Sigmoid colon (tissue), 7 donors: ENCODE measurements around the gene SLC9B1. TPM values are rescaled to one million over a fixed set of nuclear protein-coding genes. Genes with fewer than 3 reads are reported as not detected.
A peak's percentile ranks its signal among the peaks of the same experiment; 100 is the strongest.

Experiments
- DNase-seq: peaks from one replicate; pipeline ENCODE4 v3.0.0-alpha.2; 2019
- H3K27ac ChIP-seq, 4 donors: fragments of 200-600 bp; sonication (generic); one replicate each; pipeline ENCODE4 v1.5.1; 2016 to 2019; ENCODE audit warnings: mild to moderate bottlenecking in 1 of 4
- H3K27me3 ChIP-seq, 3 donors: fragments of 200-600 bp; sonication (generic); one replicate each; pipeline ENCODE4 v1.5.1; 2019; ENCODE audit warnings: mild to moderate bottlenecking in 1 of 3
- H3K36me3 ChIP-seq, 4 donors: fragments of 200-600 bp; sonication (generic); one replicate each; pipeline ENCODE4 v1.5.1; 2016 to 2019
- H3K4me1 ChIP-seq, 4 donors: fragments of 200-600 bp; sonication (generic); one replicate each; pipeline ENCODE4 v1.5.1; 2017 to 2019
- H3K4me3 ChIP-seq, 4 donors: fragments of 200-600 bp; sonication (generic); one replicate each; pipeline ENCODE4 v1.5.1; 2017 to 2019; ENCODE audit warnings: mild to moderate bottlenecking in 2 of 4, moderate library complexity in 1 of 4
- H3K9me3 ChIP-seq, 4 donors: fragments of 200-600 bp in 3 of 4; sonication (generic) in 3 of 4; one replicate each; pipeline versions ENCODE4 v1.5.1 to v1.6.1; 2013 to 2019
- EP300 ChIP-seq, 4 donors: sonication (generic); formaldehyde crosslinking; IDR thresholded peaks; one replicate each; pipeline ENCODE4 v1.6.1; 2017; ENCODE audit warnings: antibody characterized with exemption in 4 of 4
- POLR2A ChIP-seq, 2 donors: fragments of 450-650 bp; IDR thresholded peaks; one replicate each; pipeline ENCODE4 v1.6.1; 2016; ENCODE audit warnings: antibody characterized with exemption in 2 of 2, mild to moderate bottlenecking in 2 of 2, moderate library complexity in 2 of 2
- POLR2AphosphoS5 ChIP-seq, 4 donors: sonication (generic); formaldehyde crosslinking; IDR thresholded peaks; one replicate each; pipeline ENCODE4 v1.6.1; 2017; ENCODE audit warnings: antibody characterized with exemption in 4 of 4
- WGBS, 2 donors: extraction: QIAGEN DNeasy Blood & Tissue Kit; methylation state at CpG; one replicate each; pipeline ENCODE4 v1.1.7; 2013; 5-methylcytosine and 5-hydroxymethylcytosine counted together
- intact Hi-C: fragments of 100-400 bp; cut with DNase I; formaldehyde crosslinking; loops from one replicate; pipeline ENCODE4 v1.15.1; 2023
- polyA plus RNA-seq, 3 donors: library from polyadenylated mRNA; stranded (reverse); fragments of 200-250 nt; gene quantifications; one replicate each; pipeline ENCODE4 v1.2.3, GENCODE V29; 2013
- total RNA-seq, 4 donors: library from RNA; depleted of rRNA; stranded (reverse); fragments of >200 nt; gene quantifications; one replicate each; pipeline ENCODE4 v1.1.0, GENCODE V29; 2016
- TF ChIP-seq, protein P1 (sequence below), 4 experiments: fragments of 450-650 bp in 3 of 4; fragments of 200-600 bp in 1 of 4; IDR thresholded peaks; one replicate each; pipeline ENCODE4 v1.5.1; 2016 to 2019; ENCODE audit warnings: antibody characterized with exemption in 4 of 4, mild to moderate bottlenecking in 3 of 4, moderate library complexity in 2 of 4
- donor health status: healthy with polysubstance abuse.
- donor health status: Bipolar disorder and iron deficiency.
- donor health status: healthy.

The SLC9B1 gene
- total and polyA plus RNA-seq, 7 donors: 0.50 to 3.9 (median 1.0) TPM; not detected in 3

DNA sequence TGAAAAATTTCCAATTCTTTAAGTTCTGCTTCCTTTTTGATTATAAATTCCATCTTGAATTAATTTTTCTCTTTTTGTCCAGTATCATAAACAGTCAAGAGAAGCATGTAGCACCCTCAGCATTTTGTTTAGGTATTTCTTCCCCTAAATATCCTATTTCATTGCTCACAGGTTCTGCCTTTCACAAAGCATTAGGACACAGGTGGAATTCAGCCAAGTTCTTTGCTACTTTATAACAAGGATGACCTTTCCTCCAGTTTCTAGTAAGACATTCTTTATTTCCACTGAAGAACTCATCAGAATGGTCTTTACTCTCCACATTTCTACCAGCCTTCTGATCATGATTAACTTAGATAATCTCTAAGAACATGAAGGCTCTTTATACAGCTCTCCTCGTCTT is 7.4 kb downstream of the SLC9B1 start:
- no peak for DNase-seq
- Histone ChIP-seq H3K27me3 (no peaks in the 10 kb centered on the region), H3K4me1 (peaks cover 0 to 24% (median 19%) of the 10 kb centered on the region in 4 donors), H3K27ac (peak overlapping the region; percentile 56 to 76 (median 72)), H3K4me3 (no peak overlapping the region), H3K36me3 (no peaks in the 10 kb centered on the region), H3K9me3 (no peaks in the 10 kb centered on the region)
- no peak for TF ChIP-seq POLR2A (IDR thresholded peaks at IDR 0.05)
- no peak for TF ChIP-seq POLR2AphosphoS5 (IDR thresholded peaks at IDR 0.05)
- TF ChIP-seq, protein P1, sequence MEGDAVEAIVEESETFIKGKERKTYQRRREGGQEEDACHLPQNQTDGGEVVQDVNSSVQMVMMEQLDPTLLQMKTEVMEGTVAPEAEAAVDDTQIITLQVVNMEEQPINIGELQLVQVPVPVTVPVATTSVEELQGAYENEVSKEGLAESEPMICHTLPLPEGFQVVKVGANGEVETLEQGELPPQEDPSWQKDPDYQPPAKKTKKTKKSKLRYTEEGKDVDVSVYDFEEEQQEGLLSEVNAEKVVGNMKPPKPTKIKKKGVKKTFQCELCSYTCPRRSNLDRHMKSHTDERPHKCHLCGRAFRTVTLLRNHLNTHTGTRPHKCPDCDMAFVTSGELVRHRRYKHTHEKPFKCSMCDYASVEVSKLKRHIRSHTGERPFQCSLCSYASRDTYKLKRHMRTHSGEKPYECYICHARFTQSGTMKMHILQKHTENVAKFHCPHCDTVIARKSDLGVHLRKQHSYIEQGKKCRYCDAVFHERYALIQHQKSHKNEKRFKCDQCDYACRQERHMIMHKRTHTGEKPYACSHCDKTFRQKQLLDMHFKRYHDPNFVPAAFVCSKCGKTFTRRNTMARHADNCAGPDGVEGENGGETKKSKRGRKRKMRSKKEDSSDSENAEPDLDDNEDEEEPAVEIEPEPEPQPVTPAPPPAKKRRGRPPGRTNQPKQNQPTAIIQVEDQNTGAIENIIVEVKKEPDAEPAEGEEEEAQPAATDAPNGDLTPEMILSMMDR (IDR thresholded peaks at IDR 0.05): no peak
- TF ChIP-seq EP300 (IDR thresholded peaks at IDR 0.05): no peak
- intact Hi-C loops: no loop called here
- WGBS, 2 donors: 33 to 71% methylated on average over 1 of the region's 1 CpG

DNA sequence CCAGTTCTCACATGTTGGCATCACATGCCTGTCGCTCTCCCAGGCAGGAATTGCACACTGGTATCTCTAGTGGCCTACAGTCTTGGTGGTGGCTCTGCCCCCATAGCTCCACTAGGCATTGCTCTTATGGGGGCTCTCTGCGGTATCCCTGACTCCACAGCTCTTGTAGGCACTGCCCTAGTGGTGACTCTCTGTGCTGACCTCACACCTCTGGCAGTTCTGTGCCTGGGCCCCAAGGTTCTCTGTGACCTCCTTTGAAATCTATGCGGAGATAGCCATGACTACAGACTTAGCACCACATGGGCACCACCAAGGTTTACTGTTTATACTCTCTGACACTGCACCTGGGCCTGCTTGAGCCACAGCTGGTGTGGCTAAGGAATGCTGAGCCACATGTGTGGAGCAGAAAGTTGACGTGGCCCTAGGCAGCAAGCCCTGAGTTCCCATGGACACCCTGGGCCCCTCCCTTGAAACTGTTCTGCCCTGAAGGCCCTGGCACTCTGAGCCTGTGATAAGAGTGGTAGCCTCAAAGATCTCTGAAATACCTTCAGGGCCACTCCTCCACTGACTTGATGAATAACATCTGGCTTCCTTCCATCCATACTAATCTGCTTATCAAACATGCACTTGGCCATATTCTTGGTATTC is 8.0 kb downstream of the SLC9B1 start:
- WGBS, 2 donors: 73 to 86% methylated on average over 4 of the region's 4 CpGs
- H3K9me3 ChIP-seq: no peaks in the 10 kb centered on the region
- no peaks in the 10 kb centered on the region for H3K27me3 ChIP-seq
- DNase-seq: no peak
- H3K27ac ChIP-seq: peak overlapping the region; percentile 56 to 76 (median 72)
- no peaks in the 10 kb centered on the region for H3K36me3 ChIP-seq
- intact Hi-C loops: loop anchor here (2.0 kb wide), 1 partner anchor 391 kb away; no protein-coding TSS in a partner anchor
- peaks cover 0 to 24% (median 19%) of the 10 kb centered on the region in 4 donors for H3K4me1 ChIP-seq
- no peak for TF ChIP-seq POLR2A (IDR thresholded peaks at IDR 0.05)
- TF ChIP-seq, protein P1 (IDR thresholded peaks at IDR 0.05): no peak
- TF ChIP-seq POLR2AphosphoS5 (IDR thresholded peaks at IDR 0.05): no peak
- TF ChIP-seq EP300 (IDR thresholded peaks at IDR 0.05): no peak
- H3K4me3 ChIP-seq: no peak overlapping the region

DNA sequence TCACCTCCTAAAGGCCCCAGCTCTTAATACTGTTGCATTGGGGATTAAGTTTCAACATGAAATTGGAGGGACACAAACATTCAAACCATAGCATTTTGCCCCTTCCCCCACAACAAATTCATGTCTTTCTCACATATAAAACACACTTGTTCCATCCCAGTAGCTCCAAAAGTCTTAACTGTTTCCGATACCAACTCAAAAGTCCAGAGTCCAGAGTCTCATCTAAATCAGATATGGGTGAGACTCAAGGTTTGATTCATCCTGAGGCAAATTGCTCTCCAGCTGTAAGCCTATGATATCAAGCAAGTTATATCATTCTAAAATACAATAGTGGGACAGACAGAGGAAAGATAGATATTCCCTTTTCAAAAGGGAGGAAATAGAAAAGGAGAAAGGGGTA is 8.7 kb downstream of the SLC9B1 start:
- intact Hi-C loops: loop anchor here (2.0 kb wide), 1 partner anchor 390 kb away; no protein-coding TSS in a partner anchor
- Histone ChIP-seq H3K9me3 (no peaks in the 10 kb centered on the region), H3K27ac (peak overlapping the region in 3 of 4 donors; percentile 71 to 76 (median 74)), H3K36me3 (no peaks in the 10 kb centered on the region), H3K4me1 (peaks cover 0 to 24% (median 19%) of the 10 kb centered on the region in 4 donors), H3K27me3 (no peaks in the 10 kb centered on the region), H3K4me3 (no peak overlapping the region)
- WGBS, 2 donors: 27 to 85% methylated on average over 1 of the region's 1 CpG
- no peak for DNase-seq
- TF ChIP-seq, protein P1 (IDR thresholded peaks at IDR 0.05): no peak
- no peak for TF ChIP-seq POLR2AphosphoS5 (IDR thresholded peaks at IDR 0.05)
- TF ChIP-seq POLR2A (IDR thresholded peaks at IDR 0.05): no peak
- TF ChIP-seq EP300 (IDR thresholded peaks at IDR 0.05): no peak

DNA sequence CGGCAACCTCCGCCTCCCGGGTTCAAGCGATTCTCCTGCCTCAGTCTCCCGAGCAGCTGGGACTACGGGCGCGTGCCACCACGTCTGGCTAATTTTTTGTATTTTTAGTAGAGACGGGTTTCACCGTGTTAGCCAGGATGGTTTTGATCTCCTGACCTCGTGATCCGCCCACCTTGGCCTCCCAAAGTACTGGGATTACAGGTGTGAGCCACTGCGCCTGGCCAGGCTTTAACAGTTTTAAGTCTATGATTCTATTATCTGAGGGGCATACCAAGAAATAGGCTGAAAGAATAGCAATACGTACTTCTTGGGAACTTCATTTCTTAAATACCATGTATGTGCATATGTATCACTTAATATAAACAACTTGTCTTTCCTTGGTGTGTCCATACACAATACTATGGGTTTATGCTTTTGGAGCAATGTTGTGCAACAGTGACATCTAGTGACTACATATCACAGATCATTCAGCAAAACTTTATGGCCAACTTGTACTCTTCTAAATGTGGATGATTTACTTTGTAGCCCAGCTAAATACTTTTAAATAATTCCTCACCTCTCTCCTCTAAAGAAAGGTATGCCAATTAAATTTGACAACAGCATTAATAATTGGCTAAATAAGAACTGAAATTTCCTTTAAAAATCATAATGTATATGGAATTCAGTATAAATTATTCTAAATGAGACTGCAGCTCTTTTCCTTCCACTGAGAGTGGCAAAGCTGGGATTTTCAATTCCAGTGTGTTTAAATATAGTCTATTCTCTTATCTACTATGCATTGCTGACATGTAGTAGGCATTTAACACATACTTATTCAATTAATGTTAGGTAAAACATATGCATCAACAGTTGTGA is 10.4 kb downstream of the SLC9B1 start:
- no peak for TF ChIP-seq POLR2AphosphoS5 (IDR thresholded peaks at IDR 0.05)
- TF ChIP-seq, protein P1 (IDR thresholded peaks at IDR 0.05): peak; percentile 30 to 69 (median 60)
- intact Hi-C loops: loop anchor here (5.0 kb wide), 1 partner anchor 562 kb away; no protein-coding TSS in a partner anchor
- Histone ChIP-seq H3K27me3 (no peaks in the 10 kb centered on the region), H3K36me3 (no peaks in the 10 kb centered on the region), H3K4me1 (peaks cover 0 to 24% (median 19%) of the 10 kb centered on the region in 4 donors), H3K4me3 (no peak overlapping the region), H3K27ac (no peak overlapping the region), H3K9me3 (no peaks in the 10 kb centered on the region)
- WGBS, 2 donors: 73 to 80% methylated on average over 15 of the region's 15 CpGs
- no peak for DNase-seq
